ENCODE measurements around the gene RCN1.

Gene RCN1

GRCh38 chr11:32072872-32073643, 17.8 kb upstream of the RCN1 start:
- no peak overlapping the region for H2AFZ ChIP-seq (ENCODE audit: low read depth, low read length, severe bottlenecking)
- no peak overlapping the region for H3K9ac ChIP-seq (ENCODE audit: low read length)
- H3F3A ChIP-seq (ENCODE audit: insufficient read depth): no peaks in the 10 kb centered on the region
- H3K9me2 ChIP-seq (replicated peaks; ENCODE audit: insufficient read depth, low read length): no peaks in the 10 kb centered on the region
- H3K27ac ChIP-seq (ENCODE audit: low read depth, low read length): no peak overlapping the region
- H3K27me3 ChIP-seq (ENCODE audit: low read length): no peaks in the 10 kb centered on the region
- no peaks in the 10 kb centered on the region for H3K79me2 ChIP-seq (ENCODE audit: insufficient read depth, low read length)
- no peak for TF ChIP-seq EZH2phosphoT487 (conservative IDR thresholded peaks at IDR 0.05; ENCODE audit: low read length)
- no peak for TF ChIP-seq CTCF (IDR thresholded peaks at IDR 0.05; ENCODE audit: insufficient read depth, low read length, poor library complexity, severe bottlenecking)
- no peak overlapping the region for H3K4me2 ChIP-seq (ENCODE audit: low read depth, low read length, poor library complexity, severe bottlenecking)
- H4K20me1 ChIP-seq (ENCODE audit: low read depth, low read length): no peaks in the 10 kb centered on the region
- no peaks in the 10 kb centered on the region for H3K9me3 ChIP-seq (ENCODE audit: insufficient read depth, low read length)
- no peak overlapping the region for H3K4me3 ChIP-seq (ENCODE audit: insufficient read depth, low read length, poor library complexity, severe bottlenecking)
- no peaks in the 10 kb centered on the region for H3K36me3 ChIP-seq (ENCODE audit: low read length)

- no peak overlapping the region for H3K9ac ChIP-seq (ENCODE audit: low read length)
- no peak overlapping the region for H3K27ac ChIP-seq (ENCODE audit: low read depth, low read length)
- H3K9me3 ChIP-seq (ENCODE audit: insufficient read depth, low read length): no peaks in the 10 kb centered on the region
- no peak for TF ChIP-seq CTCF (IDR thresholded peaks at IDR 0.05; ENCODE audit: insufficient read depth, low read length, poor library complexity, severe bottlenecking)
- TF ChIP-seq EZH2phosphoT487 (conservative IDR thresholded peaks at IDR 0.05; ENCODE audit: low read length): no peak
- no peak overlapping the region for H3K4me3 ChIP-seq (ENCODE audit: insufficient read depth, low read length, poor library complexity, severe bottlenecking)
- no peaks in the 10 kb centered on the region for H3K9me2 ChIP-seq (replicated peaks; ENCODE audit: insufficient read depth, low read length)
- H2AFZ ChIP-seq (ENCODE audit: low read depth, low read length, severe bottlenecking): no peak overlapping the region
- no peak overlapping the region for H3K4me2 ChIP-seq (ENCODE audit: low read depth, low read length, poor library complexity, severe bottlenecking)
- H3K36me3 ChIP-seq (ENCODE audit: low read length): no peaks in the 10 kb centered on the region
- no peaks in the 10 kb centered on the region for H3K79me2 ChIP-seq (ENCODE audit: insufficient read depth, low read length)
- no peaks in the 10 kb centered on the region for H3K27me3 ChIP-seq (ENCODE audit: low read length)
- no peaks in the 10 kb centered on the region for H3F3A ChIP-seq (ENCODE audit: insufficient read depth)
- no peaks in the 10 kb centered on the region for H4K20me1 ChIP-seq (ENCODE audit: low read depth, low read length)
These were observed 17.2 kb upstream of the RCN1 start for GRCh38 chr11:32073644-32074026.

GRCh38 chr11:32079553-32079952, 11.3 kb upstream of the RCN1 start:
- no peak overlapping the region for H2AFZ ChIP-seq (ENCODE audit: low read depth, low read length, severe bottlenecking)
- TF ChIP-seq EZH2phosphoT487 (conservative IDR thresholded peaks at IDR 0.05; ENCODE audit: low read length): no peak
- TF ChIP-seq CTCF (IDR thresholded peaks at IDR 0.05; ENCODE audit: insufficient read depth, low read length, poor library complexity, severe bottlenecking): no peak
- no peaks in the 10 kb centered on the region for H3K27me3 ChIP-seq (ENCODE audit: low read length)
- H3K79me2 ChIP-seq (ENCODE audit: insufficient read depth, low read length): no peaks in the 10 kb centered on the region
- no peaks in the 10 kb centered on the region for H4K20me1 ChIP-seq (ENCODE audit: low read depth, low read length)
- H3K4me3 ChIP-seq (ENCODE audit: insufficient read depth, low read length, poor library complexity, severe bottlenecking): no peak overlapping the region
- H3K9me3 ChIP-seq (ENCODE audit: insufficient read depth, low read length): no peaks in the 10 kb centered on the region
- no peaks in the 10 kb centered on the region for H3K36me3 ChIP-seq (ENCODE audit: low read length)
- no peak overlapping the region for H3K27ac ChIP-seq (ENCODE audit: low read depth, low read length)
- H3K9ac ChIP-seq (ENCODE audit: low read length): no peak overlapping the region
- H3K9me2 ChIP-seq (replicated peaks; ENCODE audit: insufficient read depth, low read length): no peaks in the 10 kb centered on the region
- H3K4me2 ChIP-seq (ENCODE audit: low read depth, low read length, poor library complexity, severe bottlenecking): no peak overlapping the region
- no peaks in the 10 kb centered on the region for H3F3A ChIP-seq (ENCODE audit: insufficient read depth)
